Ammon's horn (tissue), 1 donor: ENCODE data around the gene BNIP5.

Source experiments
- DNase-seq: peaks from one replicate; pipeline ENCODE4 v3.0.0-alpha.2; 2016; ENCODE audit warnings: low spot score

Gene BNIP5

DNA sequence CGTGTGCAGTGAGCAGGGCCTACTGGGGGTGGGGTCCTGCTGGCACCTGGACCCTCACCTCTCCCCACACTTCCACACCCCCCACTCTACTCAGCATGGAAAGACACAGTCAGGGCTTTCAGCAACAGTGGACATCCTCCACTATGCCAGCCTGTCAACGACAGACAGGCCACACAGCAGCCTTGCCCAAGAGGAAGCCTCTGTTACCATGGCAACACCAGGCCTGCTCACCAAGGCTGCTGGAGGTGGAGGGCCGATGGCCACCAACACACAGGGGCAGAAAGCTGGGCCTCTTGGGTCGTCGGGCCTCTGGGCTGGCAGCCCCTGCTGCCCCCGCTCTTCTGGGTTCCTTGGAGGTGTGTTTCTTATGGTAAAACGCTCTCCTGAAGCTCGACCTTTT, 13.6 kb downstream of the BNIP5 start:
- DNase-seq: no peak

DNA sequence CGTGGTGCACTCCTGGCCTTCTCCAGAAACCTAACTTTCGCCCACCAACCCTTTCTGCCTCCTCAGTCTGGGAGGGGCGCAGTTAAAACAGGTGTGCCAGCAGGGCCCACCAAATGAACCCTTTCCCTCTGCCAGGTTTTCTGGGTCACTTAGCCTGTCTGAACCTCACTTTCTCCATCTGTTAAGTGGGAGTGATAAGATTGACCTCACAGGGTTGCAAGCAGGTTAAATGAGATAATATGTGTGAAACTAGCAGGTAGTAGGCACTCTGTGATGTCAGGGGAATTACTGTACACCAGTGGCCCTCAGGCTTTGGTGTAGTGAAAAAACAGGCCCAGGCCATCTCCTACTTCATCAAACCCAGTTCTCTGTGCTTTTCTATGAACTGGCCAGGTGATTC, 14.1 kb downstream of the BNIP5 start:
- no peak for DNase-seq

DNA sequence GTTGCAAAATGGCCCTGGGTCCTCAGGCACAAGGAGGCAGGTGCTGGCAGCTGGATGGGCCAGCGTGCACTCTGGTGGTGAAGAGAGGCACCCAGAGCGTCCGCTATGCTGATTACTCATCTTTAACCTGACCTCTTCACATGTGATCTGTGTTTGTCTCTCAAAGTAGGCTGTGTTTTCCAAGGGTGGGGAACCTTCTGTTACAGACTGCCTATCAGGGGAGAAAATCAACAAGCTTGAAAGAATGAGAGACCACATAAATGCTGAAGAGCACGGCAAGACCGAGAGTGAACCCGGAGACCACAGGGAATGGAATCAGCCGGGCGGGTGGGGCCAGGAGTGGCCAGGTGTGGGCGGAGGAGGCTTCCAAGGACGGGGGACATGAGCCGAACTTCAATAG, 16.2 kb downstream of the BNIP5 start:
- no peak for DNase-seq

DNA sequence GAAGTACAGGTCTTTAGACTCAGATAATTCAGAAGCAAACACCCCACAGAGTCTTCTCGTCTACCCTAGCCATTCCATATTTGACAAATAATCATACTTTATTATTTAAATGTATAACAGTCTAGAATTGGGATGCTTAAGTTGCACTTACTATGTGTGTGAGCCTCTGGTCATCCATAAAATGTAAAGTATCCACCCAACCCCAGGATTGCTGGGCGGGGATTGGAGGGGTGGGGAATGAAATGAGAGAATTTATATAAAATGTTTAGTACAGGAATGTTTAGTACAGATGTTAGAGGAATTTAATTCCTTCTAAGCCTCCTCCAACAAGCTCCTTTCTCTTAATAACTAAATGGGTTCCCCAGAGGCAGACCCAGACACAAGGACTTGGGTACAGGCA, 16.9 kb downstream of the BNIP5 start:
- DNase-seq: no peak

DNA sequence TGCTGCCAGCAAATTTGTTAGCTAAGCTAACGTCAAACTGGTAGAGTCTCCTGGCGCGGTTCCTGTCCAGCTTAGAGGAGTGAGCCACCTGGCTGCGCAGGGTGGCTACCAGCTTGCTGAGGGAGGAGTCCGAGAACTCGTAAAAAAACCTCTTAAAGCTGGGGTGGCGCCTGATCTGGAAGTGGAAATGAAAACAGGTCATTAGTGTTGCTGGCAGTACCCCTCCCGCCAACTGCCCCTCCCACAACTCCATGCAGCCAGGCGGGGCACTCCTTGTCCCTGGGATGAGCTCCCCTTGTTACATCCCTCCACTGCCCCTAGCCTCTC, 17.3 kb downstream of the BNIP5 start:
- no peak for DNase-seq

DNA sequence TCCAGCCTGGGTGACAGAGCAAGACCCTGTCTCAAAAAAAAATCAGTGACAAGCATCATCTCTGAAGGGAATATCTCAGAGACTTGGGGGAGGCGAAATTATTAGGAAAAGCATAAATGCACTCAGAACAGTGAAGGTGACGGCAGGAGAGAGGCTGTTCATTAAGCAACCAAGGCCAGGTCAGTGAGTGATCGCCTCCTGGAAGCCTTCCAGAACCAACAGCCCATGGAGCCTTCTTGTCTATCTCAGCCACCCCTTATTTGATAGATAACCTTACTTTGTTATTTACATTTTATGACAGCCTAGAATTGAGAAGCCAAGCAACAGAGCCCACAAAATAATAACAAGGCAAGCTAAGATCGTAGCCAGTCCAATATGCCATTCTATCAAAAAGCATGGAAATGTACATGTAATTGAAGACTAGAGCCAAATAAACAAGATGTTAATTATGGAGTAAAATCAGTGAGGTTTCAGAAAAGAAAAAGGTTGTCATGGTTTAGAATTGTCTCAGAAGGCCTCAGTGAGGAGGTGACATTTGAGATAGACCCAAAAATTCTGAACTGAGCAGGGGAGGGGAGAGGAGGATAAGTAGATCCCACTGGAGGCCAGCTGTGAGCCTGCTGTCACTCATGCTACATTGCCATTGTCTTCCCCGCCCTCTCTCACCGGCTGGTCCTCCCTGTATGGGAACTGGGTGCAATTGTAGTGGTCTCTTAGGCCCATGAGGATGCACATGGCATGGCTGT, 17.8 kb downstream of the BNIP5 start:
- no peak for DNase-seq

DNA sequence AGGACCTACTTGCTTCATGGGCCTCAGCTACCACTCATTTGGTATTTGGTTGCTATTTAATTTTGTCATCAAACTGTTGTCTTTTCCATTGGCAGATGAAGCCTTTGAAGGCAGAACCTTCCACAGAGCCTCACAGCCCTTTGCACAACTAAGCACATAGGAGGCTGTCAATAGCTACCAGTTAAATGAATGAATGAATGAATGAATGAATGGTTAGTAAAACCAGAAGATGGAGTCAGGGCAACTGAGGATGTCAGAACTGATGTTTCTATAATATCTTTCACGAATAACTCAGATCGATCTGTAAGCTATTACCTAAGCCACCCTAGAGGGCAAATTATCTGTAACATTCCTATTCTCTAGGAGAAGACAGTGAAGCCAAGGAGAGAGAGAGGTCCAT, 19.1 kb downstream of the BNIP5 start:
- DNase-seq: no peak

DNA sequence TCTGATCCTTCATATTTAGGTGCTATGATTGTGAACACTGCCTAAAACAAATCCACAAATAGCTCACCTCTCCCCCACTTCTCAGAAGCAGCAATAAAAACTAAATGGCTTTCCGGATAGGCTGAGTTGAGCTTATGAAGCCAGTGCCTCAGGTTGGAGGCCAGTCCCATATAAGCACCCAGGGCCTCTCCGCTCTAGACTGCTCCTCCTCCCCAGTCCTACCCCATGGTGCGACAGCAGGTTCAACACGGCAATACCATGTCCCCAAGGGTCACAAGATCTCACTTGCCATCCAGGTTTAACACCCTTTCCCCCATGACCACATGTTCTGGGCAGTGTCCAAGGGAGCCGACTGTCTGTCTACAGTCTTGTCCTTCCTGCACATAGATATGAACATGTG, 20.8 kb downstream of the BNIP5 start:
- DNase-seq: no peak

DNA sequence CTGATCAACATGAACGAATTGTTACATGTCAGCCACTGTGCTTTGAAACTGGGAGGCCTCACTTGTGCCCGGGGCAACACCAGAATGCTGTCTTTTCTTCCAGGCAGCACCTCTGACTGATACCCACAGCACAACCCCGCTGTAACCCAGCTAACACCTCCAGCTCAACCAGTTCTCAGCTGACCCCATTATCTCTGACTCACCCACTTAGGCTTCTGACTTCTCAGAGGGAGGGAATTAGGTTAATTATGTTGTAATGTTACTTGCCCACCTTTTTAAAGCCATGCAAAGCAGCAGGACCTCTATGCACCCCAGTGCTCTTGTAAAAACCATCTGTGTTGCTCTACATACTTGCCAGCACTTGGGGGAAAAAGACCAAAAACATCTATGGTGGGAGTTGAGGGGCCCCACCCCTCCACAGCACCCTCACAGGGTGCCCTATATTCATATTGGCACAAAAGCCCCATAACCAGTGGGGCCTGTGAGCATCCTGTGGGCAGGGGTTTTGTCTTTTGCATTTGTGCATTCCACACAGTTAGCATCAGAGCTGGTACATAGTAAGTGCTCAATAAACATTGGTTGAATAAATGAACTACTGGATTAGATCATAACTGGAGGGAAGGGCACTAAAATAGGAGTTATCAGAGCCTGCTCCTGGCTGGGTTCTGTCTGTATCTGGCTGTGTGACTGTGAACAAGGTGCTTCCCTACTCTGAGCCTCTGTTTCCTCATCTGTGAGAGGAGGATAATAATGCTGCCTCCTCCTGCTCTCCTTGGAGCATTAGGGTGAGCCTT, 22.3 kb downstream of the BNIP5 start:
- DNase-seq: no peak

DNA sequence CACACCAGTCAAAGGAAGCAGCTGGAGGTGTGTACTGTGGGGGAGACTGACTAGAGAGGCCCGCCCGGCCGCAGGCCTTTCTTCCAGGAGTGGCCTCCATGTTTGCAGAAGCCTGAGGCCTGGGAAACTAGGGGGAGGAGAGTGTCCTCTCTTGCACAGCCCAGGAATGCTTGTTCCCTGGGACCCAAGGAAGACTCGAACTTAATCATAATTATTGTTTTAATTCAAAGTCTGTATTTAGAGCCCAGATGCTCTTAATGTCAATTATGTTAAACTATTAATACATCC, 23.1 kb downstream of the BNIP5 start:
- DNase-seq: no peak

DNA sequence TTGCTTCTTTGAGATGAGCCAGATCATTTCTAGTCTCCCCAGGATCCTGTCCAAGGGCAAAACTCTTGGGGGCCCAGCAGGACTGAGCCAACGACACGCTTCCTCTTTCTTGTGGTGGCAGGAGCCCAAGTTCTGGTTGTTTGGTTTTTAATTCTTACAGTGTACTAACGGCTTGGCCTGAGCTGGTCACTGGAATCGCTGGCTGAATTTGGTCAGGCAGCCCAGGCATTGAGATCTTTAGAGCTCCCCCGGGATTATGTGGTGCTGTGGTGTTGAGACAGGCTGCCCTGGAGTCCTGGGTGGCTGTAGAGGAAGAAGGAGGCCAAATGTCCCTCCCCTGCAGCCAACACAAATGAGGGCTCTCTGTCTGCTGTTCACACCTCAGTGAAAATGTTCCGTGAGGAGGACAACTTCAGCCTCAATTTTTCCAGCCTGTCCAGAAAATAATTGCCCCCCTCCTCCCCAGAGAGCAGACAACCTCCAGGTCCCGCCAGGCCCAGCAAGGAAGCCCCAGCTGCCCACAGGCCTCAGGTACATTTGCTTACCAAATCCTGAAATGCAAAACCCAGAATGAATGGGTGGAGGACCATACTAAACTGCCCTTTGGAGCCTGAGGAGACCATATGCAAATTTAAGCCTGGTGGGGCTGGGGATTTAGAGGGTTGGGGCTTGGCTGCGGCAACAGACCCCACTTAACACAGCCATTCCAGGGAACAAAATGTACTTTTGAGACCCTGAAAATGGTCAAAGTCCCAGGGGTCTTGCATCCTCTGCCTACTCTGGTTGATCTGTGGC, 23.6 kb downstream of the BNIP5 start:
- no peak for DNase-seq

DNA sequence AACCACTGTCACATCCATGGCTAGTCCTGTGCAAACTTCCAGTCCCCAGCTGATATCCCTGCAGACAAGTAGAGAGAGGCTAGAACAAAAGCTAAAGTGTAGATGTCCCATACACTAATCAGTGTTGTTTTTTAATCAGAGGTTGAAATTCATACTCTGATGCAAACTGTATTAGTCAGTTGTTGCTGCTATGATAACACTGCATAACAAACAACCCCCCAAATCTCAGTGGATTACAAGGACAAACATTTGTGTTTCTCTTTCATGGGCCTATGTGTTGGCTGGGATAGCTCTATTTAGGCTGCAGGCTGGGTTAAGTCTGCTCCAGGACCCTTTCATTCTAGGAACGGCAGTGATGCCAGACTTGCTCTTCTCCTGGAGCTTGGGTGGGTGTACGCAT, 26.8 kb downstream of the BNIP5 start:
- DNase-seq: no peak

DNA sequence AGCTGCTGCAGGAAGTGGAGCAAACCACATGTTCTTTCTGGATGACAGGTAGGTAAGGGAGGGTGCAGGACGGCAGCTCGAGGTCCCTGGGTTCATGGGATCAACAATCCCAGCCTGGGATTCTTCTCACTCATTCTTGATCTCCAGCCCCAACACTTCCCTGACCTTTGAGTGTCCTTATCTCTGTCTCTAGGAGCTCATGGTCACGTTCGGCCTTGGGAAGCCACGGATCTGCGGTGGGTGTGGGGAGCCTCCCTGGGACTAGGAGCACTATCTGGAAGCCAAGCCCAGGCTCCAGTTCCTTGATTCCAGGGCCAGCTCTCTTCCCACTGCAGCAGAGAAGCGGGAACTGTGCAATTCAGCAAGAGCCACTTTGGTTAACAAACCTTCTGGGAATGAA, 27.5 kb downstream of the BNIP5 start:
- no peak for DNase-seq

DNA sequence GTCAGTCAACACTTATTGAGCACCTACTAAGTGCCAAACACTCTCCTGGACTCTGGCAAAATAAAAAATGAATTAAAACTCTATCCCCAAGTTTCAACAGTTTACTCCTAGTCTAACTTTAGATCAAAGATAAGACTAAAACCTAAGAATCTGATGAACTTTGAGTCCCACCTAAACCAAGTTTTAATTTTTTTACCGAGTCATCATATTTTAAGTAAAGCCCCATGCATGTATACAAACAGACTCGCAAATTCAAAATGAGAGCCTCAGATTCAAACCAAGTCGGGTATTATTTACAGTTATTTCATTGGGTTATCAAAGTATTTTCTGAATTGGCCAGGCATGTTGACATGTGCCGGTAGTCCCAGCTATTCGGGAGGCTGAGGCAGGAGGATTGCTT, 28.2 kb downstream of the BNIP5 start:
- DNase-seq: no peak

DNA sequence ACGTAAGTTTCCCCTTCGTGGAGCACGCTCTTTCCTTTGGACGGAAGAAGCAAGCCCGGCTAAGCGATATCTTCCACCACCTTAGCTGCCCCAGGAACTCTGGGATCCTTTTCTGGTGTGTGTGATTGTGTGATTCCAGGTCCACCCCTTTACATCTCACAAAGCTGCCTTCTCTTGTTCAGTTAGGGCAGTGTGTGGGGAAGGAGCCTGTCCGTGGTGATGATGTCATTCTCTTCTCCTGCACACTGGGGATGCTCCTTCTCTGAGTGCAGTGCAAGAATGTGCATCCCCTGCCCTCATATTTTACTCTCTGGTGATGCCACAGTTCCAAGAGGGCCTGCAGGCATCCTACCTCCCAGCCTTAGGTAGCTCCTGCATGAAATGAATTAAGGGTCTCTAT, 30.3 kb downstream of the BNIP5 start:
- DNase-seq: no peak

DNA sequence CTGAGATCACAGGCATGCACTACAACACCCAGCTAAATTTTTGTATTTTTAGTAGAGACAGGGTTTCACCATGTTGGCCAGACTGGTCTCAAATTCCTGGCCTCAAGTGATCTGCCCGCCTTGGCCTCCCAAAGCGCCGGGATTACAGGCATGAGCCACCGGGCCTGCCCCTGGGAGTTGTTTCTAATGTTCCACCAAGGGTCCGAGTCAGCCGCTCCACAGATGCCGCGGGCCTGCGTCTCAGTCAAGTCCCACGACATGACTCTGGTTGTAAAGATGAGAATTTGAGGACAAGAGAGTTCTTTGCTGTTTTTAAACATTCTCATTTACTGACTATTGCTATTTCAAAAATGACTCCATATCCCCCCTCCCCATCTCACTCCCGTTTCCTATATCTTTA, 30.8 kb downstream of the BNIP5 start:
- DNase-seq: no peak

DNA sequence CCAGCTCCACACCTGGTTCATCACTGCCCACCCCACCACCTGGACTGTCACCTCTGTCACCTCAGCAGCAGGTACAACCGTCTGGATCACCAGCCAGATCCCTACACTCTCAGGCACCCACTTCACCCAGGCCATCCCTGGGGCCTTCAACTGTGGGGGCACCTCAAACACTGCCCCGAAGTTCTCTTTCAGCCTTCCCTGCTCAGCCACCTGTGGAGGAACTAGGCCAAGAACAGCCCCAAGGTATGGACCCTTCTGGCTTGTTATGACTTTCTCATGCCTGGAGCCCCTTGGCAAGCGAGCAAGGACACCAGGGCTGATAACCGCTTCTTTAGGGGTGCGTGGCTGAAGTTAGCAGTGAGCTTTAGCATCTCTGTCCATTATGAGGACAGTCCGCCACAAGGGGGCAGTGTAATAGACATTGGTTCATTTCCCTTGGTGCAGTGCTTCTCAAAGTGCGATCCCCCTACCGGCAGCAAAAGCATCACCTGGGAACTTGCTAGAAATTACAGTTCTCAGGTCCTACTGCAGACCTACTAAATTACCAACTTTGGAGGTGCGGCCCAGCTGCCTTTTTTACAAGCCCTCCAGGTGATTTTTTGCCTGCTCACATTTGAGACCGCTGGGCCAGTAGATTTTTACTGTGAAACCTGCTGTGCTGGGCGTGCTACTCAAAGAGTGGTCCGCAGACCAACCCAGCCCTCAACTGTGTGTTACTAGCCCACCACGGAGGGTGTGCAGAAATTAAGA, 34.3 kb downstream of the BNIP5 start:
- DNase-seq: peak; percentile 90

DNA sequence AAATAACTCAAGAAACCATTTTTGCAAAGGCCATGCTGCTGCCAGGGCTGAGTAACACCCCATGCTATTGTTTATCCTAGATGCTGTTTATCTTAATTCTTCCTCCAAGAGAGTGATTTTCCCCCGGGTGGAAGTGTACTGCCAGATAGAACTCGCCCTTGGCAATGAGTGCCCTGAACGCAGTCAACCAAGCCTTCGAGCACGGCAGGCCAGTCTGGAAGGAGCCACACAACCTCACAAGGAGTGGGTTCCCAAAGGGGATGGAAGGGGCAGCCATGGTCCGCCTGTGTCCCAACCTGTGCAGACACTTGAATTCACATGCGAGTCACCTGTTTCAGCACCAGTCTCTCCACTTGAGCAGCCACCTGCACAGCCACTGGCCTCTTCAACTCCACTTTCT, 34.9 kb downstream of the BNIP5 start:
- no peak for DNase-seq

DNA sequence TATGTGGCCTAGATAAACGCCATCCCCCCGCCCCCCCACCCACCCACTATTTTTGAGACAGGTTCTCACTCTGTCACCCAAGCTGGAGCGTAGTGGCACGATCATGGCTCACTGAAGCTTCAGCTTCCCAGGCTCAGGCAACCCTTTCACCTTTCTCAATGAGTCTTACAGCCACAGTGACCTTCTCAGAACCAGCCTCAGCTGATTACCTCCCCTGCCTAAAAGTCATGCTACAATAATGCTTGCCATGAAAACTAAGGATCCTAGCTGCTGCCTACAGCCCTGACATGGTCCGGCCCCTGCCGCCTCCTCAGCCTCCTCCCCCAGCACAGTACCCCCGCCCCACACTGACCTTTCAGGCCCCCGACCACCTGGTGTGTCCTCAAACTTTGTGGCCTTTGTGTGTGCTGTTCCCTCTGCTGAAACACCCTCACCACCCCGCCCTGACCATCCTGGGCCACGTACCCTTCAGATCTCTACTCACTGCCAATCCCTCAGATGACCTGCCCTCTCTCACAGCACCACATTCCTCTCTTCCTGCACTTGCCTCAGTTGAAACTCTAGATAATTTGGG, 35.5 kb downstream of the BNIP5 start:
- no peak for DNase-seq

DNA sequence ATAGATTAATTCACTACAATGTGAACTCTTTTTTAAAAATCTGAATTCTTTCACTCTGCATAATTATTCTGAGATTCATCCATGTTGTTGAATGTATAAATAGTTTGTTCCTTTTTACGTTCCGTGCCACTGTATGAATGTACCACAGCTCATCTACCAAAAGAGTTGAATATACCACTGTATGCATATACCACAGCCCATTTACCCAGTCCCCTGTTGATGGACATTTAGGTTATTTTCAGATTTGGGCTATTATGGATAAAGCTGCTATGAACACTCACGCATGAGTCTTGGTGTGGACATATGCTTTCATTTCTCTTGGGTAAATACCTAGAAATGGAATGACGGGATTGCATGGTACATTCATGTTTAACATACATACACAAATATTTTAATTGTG, 38.7 kb downstream of the BNIP5 start:
- DNase-seq: no peak

DNA sequence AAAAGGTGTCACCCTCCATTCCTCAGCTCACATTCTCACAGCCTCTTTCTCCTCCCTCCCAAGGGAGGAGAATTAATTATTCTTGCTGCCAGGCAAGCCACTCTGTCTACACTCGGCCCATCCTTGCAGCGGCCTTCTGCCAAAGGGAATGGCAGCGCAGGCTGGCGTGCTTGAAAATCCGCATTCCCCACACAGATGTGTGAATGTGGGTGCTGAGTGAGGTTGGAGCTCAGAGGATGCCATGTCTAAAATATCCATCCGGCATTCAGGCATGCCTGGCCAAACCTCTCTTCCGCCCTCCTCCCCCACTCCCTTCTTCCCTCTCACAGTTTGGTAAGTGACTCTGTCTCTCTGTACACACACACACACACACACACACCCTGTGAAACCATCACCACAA, 39.2 kb downstream of the BNIP5 start:
- peak; percentile 6 for DNase-seq

DNA sequence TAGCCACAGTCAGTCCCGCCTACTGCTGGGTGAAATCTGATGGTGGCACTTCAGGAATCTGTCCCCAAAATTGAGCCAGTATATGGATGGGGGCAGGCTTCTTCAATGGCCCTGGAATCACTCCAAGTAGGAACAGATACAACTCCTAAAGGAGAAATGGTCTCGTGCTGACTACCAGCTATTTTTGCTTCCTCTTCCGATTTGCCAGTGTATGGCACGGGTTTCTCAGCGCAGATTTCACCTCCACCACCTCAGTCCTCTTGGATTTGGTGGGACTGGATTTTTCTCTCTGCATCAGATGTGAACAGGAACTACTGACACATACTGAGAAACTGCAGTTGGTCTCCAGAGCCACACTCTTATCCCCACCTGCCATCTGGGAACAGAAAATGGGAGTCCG, 39.6 kb downstream of the BNIP5 start:
- no peak for DNase-seq
